GM13976 (cell line): ENCODE results near the gene LRRC8C.

Source experiments
- DNase-seq: peaks from one replicate; pipeline ENCODE4 v3.0.0; 2012; ENCODE audit warnings: low spot score
- in situ Hi-C: fragments of 300-500 bp; cut with MboI; formaldehyde crosslinking; loops from one replicate; pipeline ENCODE4 v1.12.0; 2022; ENCODE audit warnings: low sequenced_read_pairs, mixed read lengths, inconsistent platforms; ENCODE audit not compliant: unreplicated experiment
- TF ChIP-seq, protein P1 (sequence below): IDR thresholded peaks from 2 replicates; pipeline ENCODE4 v1.5.1; 2012; ENCODE audit warnings: borderline replicate concordance, mild to moderate bottlenecking; ENCODE audit not compliant: insufficient read depth; ENCODE audit errors: extremely low read depth, missing control alignments, control extremely low read depth

Gene LRRC8C

GRCh38 chr1:89762386-89762778 is 129.5 kb downstream of the LRRC8C start:
- in situ Hi-C loops: loop anchor here (10.0 kb wide), 2 partner anchors 128 to 278 kb away; partner anchors contain the start of gene LRRC8C
- DNase-seq: no peak
- TF ChIP-seq, protein P1, sequence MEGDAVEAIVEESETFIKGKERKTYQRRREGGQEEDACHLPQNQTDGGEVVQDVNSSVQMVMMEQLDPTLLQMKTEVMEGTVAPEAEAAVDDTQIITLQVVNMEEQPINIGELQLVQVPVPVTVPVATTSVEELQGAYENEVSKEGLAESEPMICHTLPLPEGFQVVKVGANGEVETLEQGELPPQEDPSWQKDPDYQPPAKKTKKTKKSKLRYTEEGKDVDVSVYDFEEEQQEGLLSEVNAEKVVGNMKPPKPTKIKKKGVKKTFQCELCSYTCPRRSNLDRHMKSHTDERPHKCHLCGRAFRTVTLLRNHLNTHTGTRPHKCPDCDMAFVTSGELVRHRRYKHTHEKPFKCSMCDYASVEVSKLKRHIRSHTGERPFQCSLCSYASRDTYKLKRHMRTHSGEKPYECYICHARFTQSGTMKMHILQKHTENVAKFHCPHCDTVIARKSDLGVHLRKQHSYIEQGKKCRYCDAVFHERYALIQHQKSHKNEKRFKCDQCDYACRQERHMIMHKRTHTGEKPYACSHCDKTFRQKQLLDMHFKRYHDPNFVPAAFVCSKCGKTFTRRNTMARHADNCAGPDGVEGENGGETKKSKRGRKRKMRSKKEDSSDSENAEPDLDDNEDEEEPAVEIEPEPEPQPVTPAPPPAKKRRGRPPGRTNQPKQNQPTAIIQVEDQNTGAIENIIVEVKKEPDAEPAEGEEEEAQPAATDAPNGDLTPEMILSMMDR: no peak

DNA sequence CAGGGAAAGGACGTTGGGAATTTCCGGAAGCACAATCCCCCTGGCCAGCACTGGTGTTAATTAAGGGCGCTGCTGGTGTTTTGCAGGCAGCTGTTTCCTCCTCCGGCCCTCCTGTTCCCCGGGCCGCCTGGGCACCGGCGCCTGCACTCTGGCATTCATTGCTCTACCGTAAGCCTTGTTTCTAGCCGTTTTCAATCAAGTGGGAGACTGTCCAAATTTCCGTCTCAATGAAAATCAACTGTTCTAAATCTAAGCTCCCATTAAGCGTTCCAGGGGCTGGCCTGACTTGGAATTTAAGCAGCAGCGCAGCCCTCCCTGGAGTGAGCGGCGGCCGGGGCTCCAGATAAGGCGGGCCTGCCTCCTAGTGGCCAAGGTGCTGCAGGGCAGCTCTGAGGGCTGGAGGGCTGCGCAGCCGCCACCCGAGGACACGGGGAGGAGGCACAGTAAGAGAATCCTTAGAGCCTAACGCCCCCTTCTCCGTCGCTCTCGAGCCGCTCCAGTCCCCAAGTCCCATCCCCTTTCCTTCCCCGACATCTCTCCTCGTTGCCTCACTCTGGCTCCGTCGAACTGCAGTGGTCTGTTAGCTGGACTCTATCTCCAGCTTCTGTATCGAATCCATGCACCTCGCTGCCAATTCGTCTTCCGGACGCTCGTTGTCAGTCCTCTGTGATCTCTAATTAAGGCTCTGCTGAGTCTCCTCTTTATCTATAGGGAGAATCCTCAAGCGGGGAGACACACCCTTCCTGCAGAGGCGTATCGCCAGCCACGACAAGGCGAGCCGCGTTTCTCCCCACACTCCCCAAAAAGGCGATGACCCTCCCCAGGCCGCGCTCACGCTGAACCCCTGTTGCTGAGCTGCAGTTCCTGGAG is 130.1 kb downstream of the LRRC8C start:
- in situ Hi-C loops: loop anchor here (10.0 kb wide), 2 partner anchors 128 to 278 kb away; partner anchors contain the start of gene LRRC8C
- DNase-seq: peak; percentile 89
- TF ChIP-seq, protein P1: peak; percentile 99

DNA sequence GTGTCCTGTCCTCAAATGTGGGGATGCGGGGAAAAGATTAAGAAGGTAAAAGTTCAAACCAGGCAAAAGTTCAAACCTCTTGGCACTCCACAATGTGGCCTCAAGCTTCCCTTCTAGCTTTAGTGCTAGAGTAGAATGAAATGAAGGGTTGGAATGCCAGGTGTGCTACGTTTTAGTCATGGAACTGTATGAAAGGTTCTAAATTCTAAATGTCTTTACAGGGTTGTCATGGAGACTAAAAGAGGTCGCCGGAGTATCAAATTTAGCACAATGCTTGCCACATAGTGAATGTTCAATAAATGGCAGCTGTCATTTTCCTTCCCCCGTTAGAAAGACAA is 130.7 kb downstream of the LRRC8C start:
- DNase-seq: no peak
- TF ChIP-seq, protein P1: no peak
- in situ Hi-C loops: loop anchor here (10.0 kb wide), 2 partner anchors 129 to 279 kb away; partner anchors contain the start of gene LRRC8C

DNA sequence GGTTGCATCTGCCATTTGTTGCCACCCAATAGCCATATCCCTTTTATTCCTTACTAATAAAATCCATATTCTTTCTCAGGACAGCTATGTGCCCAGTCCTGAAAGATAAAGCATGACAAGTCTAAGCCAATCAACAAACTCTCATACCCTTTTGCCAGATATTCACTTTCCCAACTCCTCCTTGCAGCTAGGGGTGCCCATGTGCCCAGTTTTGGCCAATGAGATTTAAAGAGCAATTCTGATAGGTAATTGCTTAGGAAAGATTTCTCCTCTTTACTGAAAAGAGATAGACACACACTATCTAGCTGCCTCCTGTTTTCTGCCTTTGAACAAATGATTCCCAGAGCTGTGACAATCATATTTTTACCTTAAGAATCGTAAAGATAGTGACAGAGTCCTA is 132.9 kb downstream of the LRRC8C start:
- TF ChIP-seq, protein P1: no peak
- no peak for DNase-seq
- in situ Hi-C loops: loop anchor here (10.0 kb wide), 2 partner anchors 131 to 281 kb away; partner anchors contain the start of gene LRRC8C

DNA sequence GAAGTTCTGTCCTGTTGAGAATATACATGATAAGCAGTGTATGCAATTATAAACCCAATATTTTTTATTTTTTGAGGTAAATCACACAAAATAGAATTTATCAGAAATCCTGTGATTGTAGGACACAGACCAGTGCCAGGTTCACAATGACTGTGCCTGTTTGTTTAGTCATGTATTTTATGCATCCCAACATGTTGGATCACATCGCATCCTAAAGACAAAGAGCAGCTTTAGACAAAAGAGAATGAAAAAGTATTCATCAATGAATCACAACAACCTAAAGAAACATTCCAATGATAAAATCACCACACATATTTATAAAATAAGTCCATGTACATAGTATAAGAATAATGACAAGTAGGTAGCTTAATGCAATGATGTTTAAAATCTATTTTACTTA is 134.7 kb downstream of the LRRC8C start:
- TF ChIP-seq, protein P1: no peak
- DNase-seq: no peak
- in situ Hi-C loops: loop anchor here (10.0 kb wide), 2 partner anchors 133 to 283 kb away; partner anchors contain the start of gene LRRC8C
